Neural progenitor cell (in vitro differentiated cells): ENCODE results near the gene CDH23. TPM values are rescaled to one million over a fixed set of nuclear protein-coding genes. Genes with fewer than 3 reads are reported as not detected.
A peak's percentile ranks its signal among the peaks of the same experiment; 100 is the strongest.

Experiments used
- DNase-seq: peaks from one replicate; pipeline ENCODE4 v3.0.0-alpha.2; 2016; ENCODE audit warnings: low spot score
- H2AFZ ChIP-seq: fragments of 200-600 bp; sonication (generic); replicated peaks from 2 replicates; pipeline ENCODE4 v1.6.1; 2016; ENCODE audit warnings: antibody characterized with exemption
- H3F3A ChIP-seq: fragments of 200-600 bp; sonication (generic); 2 replicates; pipeline ENCODE4 v1.6.1; 2016; ENCODE audit warnings: antibody characterized with exemption, low read depth
- H3K27ac ChIP-seq: fragments of 200-600 bp; sonication (generic); 2 replicates; pipeline ENCODE4 v1.5.1; 2016; ENCODE audit warnings: mild to moderate bottlenecking
- H3K27me3 ChIP-seq: fragments of 200-600 bp; sonication (generic); 2 replicates; pipeline ENCODE4 v1.6.1; 2016; ENCODE audit warnings: mild to moderate bottlenecking, moderate library complexity
- H3K36me3 ChIP-seq: fragments of 200-600 bp; sonication (generic); 2 replicates; pipeline ENCODE4 v1.5.1; 2016
- H3K4me1 ChIP-seq: fragments of 200-600 bp; sonication (generic); 2 replicates; pipeline ENCODE4 v1.6.1; 2016; ENCODE audit warnings: mixed run types
- H3K4me2 ChIP-seq: fragments of 200-600 bp; sonication (generic); 2 replicates; pipeline ENCODE4 v1.6.1; 2016
- H3K4me3 ChIP-seq: fragments of 200-600 bp; sonication (generic); 2 replicates; pipeline ENCODE4 v1.5.1; 2016
- H3K79me2 ChIP-seq: fragments of 200-600 bp; sonication (generic); 2 replicates; pipeline ENCODE4 v1.6.1; 2016; ENCODE audit warnings: low read depth
- H3K9ac ChIP-seq: fragments of 200-600 bp; sonication (generic); 2 replicates; pipeline ENCODE4 v1.6.1; 2016
- H3K9me3 ChIP-seq: fragments of 200-600 bp; sonication (generic); 2 replicates; pipeline ENCODE4 v1.5.1; 2016; ENCODE audit warnings: low read depth
- H4K20me1 ChIP-seq: fragments of 200-600 bp; sonication (generic); 2 replicates; pipeline ENCODE4 v1.6.1; 2016; ENCODE audit warnings: low read depth
- H3K27ac Mint-ChIP-seq: 3 replicates; pipeline ENCODE4 v1.8.0; 2021; ENCODE audit warnings: mixed read lengths
- H3K27me3 Mint-ChIP-seq: 2 replicates; pipeline ENCODE4 v1.8.0; 2022; ENCODE audit warnings: low read depth, mild to moderate bottlenecking, inconsistent platforms, moderate library complexity, mixed read lengths; ENCODE audit not compliant: insufficient read depth
- H3K36me3 Mint-ChIP-seq: 3 replicates; pipeline ENCODE4 v1.8.0; 2021; ENCODE audit warnings: mixed read lengths
- H3K4me1 Mint-ChIP-seq: 3 replicates; pipeline ENCODE4 v1.8.0; 2021; ENCODE audit warnings: mixed read lengths
- H3K4me3 Mint-ChIP-seq: 3 replicates; pipeline ENCODE4 v1.8.0; 2021; ENCODE audit warnings: mild to moderate bottlenecking, moderate library complexity, mixed read lengths
- H3K9me3 Mint-ChIP-seq: 3 replicates; pipeline ENCODE4 v1.8.0; 2020; ENCODE audit warnings: mixed read lengths
- EZH2 ChIP-seq: fragments of 200-600 bp; sonication (generic); IDR thresholded peaks from 2 replicates; pipeline ENCODE4 v1.6.1; 2017; ENCODE audit warnings: antibody characterized with exemption, mild to moderate bottlenecking, moderate library complexity
- EZH2phosphoT487 ChIP-seq: fragments of 200-600 bp; sonication (generic); IDR thresholded peaks from 2 replicates; pipeline ENCODE4 v1.6.1; 2017; ENCODE audit warnings: antibody characterized with exemption
- total RNA-seq: library from RNA; depleted of rRNA; stranded (reverse); fragments of >200 nt; gene quantifications from 2 replicates; pipeline ENCODE4 v1.2.3, GENCODE V29; 2015; ENCODE audit warnings: low replicate concordance
- TF ChIP-seq, protein P1 (sequence below): fragments of 200-600 bp; sonication (generic); IDR thresholded peaks from 2 replicates; pipeline ENCODE4 v1.5.1; 2017; ENCODE audit warnings: antibody characterized with exemption, mild to moderate bottlenecking

The CDH23 gene
- total RNA-seq, 1 donor from 2014 or later, result 5.9 TPM

DNA sequence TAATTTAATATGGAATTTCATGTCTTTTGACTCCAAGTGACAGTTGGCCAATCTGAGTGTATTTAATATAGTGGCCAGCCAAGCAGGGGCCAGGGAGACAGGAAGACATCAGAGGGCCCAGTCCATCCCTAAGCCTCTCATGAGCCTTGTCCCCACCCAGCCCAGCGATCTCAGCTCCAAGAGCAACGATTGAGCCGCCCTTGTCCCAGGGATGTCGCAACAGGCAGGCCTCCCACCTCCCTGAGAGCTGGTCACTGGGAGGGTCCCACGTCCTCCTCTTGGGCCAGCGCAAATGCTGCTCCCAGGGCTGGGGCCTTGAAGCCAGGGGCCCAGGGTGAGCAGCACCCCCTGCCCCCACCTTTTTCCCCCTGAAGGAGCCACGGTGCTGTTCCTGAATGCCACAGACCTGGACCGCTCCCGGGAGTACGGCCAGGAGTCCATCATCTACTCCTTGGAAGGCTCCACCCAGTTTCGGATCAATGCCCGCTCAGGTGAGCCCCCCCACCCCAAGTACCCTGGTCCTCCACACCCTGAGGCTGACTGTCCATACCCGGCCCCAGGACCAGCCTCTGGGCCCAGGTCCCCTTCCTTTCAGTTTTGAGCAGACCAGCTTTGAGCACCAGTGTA, 293.5 kb downstream of the CDH23 start:
- Histone ChIP-seq H4K20me1 (no peaks in the 10 kb centered on the region), H2AFZ (no peak overlapping the region), H3K36me3 (no peaks in the 10 kb centered on the region), H3K4me1 (peaks cover 17% of the 10 kb centered on the region), H3K27me3 (no peaks in the 10 kb centered on the region), H3K27ac (no peak overlapping the region), H3K9ac (no peak overlapping the region), H3F3A (peaks cover 4% of the 10 kb centered on the region), H3K79me2 (no peaks in the 10 kb centered on the region), H3K4me2 (no peak overlapping the region), H3K4me3 (no peak overlapping the region), H3K9me3 (no peaks in the 10 kb centered on the region)
- Mint-ChIP-seq H3K36me3 (peaks cover 3% of the 10 kb centered on the region), H3K27me3 (peaks cover 8% of the 10 kb centered on the region), H3K27ac (peak overlapping the region; percentile 3), H3K4me1 (peaks cover 22% of the 10 kb centered on the region), H3K9me3 (peaks cover 4% of the 10 kb centered on the region), H3K4me3 (no peak overlapping the region)
- TF ChIP-seq EZH2phosphoT487 (no peak), EZH2 (no peak)
- TF ChIP-seq, protein P1, sequence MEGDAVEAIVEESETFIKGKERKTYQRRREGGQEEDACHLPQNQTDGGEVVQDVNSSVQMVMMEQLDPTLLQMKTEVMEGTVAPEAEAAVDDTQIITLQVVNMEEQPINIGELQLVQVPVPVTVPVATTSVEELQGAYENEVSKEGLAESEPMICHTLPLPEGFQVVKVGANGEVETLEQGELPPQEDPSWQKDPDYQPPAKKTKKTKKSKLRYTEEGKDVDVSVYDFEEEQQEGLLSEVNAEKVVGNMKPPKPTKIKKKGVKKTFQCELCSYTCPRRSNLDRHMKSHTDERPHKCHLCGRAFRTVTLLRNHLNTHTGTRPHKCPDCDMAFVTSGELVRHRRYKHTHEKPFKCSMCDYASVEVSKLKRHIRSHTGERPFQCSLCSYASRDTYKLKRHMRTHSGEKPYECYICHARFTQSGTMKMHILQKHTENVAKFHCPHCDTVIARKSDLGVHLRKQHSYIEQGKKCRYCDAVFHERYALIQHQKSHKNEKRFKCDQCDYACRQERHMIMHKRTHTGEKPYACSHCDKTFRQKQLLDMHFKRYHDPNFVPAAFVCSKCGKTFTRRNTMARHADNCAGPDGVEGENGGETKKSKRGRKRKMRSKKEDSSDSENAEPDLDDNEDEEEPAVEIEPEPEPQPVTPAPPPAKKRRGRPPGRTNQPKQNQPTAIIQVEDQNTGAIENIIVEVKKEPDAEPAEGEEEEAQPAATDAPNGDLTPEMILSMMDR, result no peak
- DNase-seq, result no peak

DNA sequence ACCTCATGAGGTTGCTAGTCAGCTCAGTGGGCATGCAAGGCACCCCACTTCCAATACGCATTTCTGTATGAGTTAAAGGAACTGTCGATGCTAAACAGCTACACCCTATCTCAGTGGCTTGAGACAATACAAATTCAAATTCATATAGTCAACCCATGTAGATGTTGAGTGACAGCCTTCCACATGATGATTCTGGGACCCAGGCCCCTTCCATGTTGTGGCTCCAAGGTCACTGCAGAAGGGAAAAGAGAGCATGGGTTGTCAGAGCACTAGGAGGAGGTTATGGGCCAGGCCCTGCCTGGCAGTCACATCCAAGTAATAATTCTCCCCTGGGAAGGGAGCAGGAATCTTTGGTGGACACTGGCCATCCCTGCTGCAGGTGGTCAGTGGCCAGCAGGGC, 294.7 kb downstream of the CDH23 start:
- Histone ChIP-seq H3K27me3 (no peaks in the 10 kb centered on the region), H3K9me3 (no peaks in the 10 kb centered on the region), H3K4me1 (peaks cover 5% of the 10 kb centered on the region), H3K9ac (no peak overlapping the region), H3K79me2 (no peaks in the 10 kb centered on the region), H2AFZ (no peak overlapping the region), H3K4me2 (no peak overlapping the region), H4K20me1 (no peaks in the 10 kb centered on the region), H3F3A (peaks cover 4% of the 10 kb centered on the region), H3K27ac (no peak overlapping the region), H3K36me3 (no peaks in the 10 kb centered on the region), H3K4me3 (no peak overlapping the region)
- H3K4me3 Mint-ChIP-seq, result no peak overlapping the region
- H3K27ac Mint-ChIP-seq, result no peak overlapping the region
- DNase-seq, result no peak
- H3K36me3 Mint-ChIP-seq, result peaks cover 3% of the 10 kb centered on the region
- H3K9me3 Mint-ChIP-seq, result peaks cover 4% of the 10 kb centered on the region
- peaks cover 12% of the 10 kb centered on the region for H3K27me3 Mint-ChIP-seq
- peaks cover 10% of the 10 kb centered on the region for H3K4me1 Mint-ChIP-seq
- TF ChIP-seq EZH2, result no peak
- TF ChIP-seq, protein P1, result no peak
- no peak for TF ChIP-seq EZH2phosphoT487

- H3K9me3 Mint-ChIP-seq, result peaks cover 4% of the 10 kb centered on the region
- H3K4me1 Mint-ChIP-seq, result peaks cover 4% of the 10 kb centered on the region
- Histone ChIP-seq H3K4me1 (peaks cover 3% of the 10 kb centered on the region), H3F3A (peaks cover 4% of the 10 kb centered on the region), H3K79me2 (no peaks in the 10 kb centered on the region), H2AFZ (no peak overlapping the region), H3K27ac (no peak overlapping the region), H3K4me2 (no peak overlapping the region), H3K4me3 (no peak overlapping the region), H4K20me1 (no peaks in the 10 kb centered on the region), H3K9ac (no peak overlapping the region), H3K36me3 (no peaks in the 10 kb centered on the region), H3K9me3 (no peaks in the 10 kb centered on the region), H3K27me3 (no peaks in the 10 kb centered on the region)
- H3K27me3 Mint-ChIP-seq, result peaks cover 11% of the 10 kb centered on the region
- H3K36me3 Mint-ChIP-seq, result peaks cover 3% of the 10 kb centered on the region
- H3K4me3 Mint-ChIP-seq, result no peak overlapping the region
- DNase-seq, result no peak
- TF ChIP-seq, protein P1, result no peak
- TF ChIP-seq EZH2, result no peak
- no peak for TF ChIP-seq EZH2phosphoT487
- H3K27ac Mint-ChIP-seq, result no peak overlapping the region
These were observed 296.0 kb downstream of the CDH23 start for GRCh38 chr10:71692598-71693306.
